Naive B cell (primary cell): ENCODE data around the gene TEX261. TPM values are rescaled to one million over a fixed set of nuclear protein-coding genes. Genes with fewer than 3 reads are reported as not detected.
"Not testable (repeated sequence)": the region's sequence is repeated elsewhere in the genome, so short reads cannot be mapped to it uniquely, and the experiment has no call there.

ENCODE experiments used
- ATAC-seq, 2 donors: fragments of 150-1000 bp; cut with Tn5 transposase; 2 replicates each; pipeline ENCODE4 v1.10.0; 2021; ENCODE audit warnings: low read depth in 2 of 2, mild to moderate bottlenecking in 2 of 2, moderate library complexity in 2 of 2
- DNase-seq: peaks from one replicate; pipeline ENCODE4 v3.0.0; 2022
- H3K27ac Mint-ChIP-seq, 6 donors: one replicate each; pipeline ENCODE4 v1.8.0; 2020 to 2022; ENCODE audit warnings: mild to moderate bottlenecking in 6 of 6, mixed read lengths in 6 of 6, moderate library complexity in 5 of 6, inconsistent platforms in 2 of 6
- H3K27me3 Mint-ChIP-seq, 3 donors: one replicate each; pipeline ENCODE4 v1.8.0; 2021 to 2022; ENCODE audit warnings: mixed read lengths in 3 of 3, mild to moderate bottlenecking in 1 of 3
- H3K36me3 Mint-ChIP-seq, 2 donors: one replicate each; pipeline ENCODE4 v1.8.0; 2020 to 2022; ENCODE audit warnings: mixed read lengths in 2 of 2, inconsistent platforms in 1 of 2, mild to moderate bottlenecking in 1 of 2
- H3K4me1 Mint-ChIP-seq, 3 donors: one replicate each; pipeline ENCODE4 v1.8.0; 2020 to 2022; ENCODE audit warnings: mixed read lengths in 3 of 3, inconsistent platforms in 1 of 3, mild to moderate bottlenecking in 1 of 3, moderate library complexity in 1 of 3
- H3K4me3 Mint-ChIP-seq, 8 donors: one replicate each; pipeline ENCODE4 v1.8.0; 2020 to 2022; ENCODE audit warnings: mild to moderate bottlenecking in 8 of 8, mixed read lengths in 8 of 8, moderate library complexity in 8 of 8, inconsistent platforms in 2 of 8
- H3K9me3 Mint-ChIP-seq, 7 donors: one replicate each; pipeline ENCODE4 v1.8.0; 2020 to 2022; ENCODE audit warnings: mixed read lengths in 7 of 7, mild to moderate bottlenecking in 5 of 7, inconsistent platforms in 2 of 7, moderate library complexity in 1 of 7
- polyA plus RNA-seq, 6 donors: library from polyadenylated mRNA; unstranded; fragments of 300-500 nt; fragmentation: Illumina TruSeq; gene quantifications; one replicate each; pipeline ENCODE4 v1.2.3, GENCODE V29; 2021; ENCODE audit warnings: low read depth in 6 of 6

The TEX261 gene
- 10 to 100 TPM; 22.5 to 39.2 (median 31.4) TPM for polyA plus RNA-seq

DNA sequence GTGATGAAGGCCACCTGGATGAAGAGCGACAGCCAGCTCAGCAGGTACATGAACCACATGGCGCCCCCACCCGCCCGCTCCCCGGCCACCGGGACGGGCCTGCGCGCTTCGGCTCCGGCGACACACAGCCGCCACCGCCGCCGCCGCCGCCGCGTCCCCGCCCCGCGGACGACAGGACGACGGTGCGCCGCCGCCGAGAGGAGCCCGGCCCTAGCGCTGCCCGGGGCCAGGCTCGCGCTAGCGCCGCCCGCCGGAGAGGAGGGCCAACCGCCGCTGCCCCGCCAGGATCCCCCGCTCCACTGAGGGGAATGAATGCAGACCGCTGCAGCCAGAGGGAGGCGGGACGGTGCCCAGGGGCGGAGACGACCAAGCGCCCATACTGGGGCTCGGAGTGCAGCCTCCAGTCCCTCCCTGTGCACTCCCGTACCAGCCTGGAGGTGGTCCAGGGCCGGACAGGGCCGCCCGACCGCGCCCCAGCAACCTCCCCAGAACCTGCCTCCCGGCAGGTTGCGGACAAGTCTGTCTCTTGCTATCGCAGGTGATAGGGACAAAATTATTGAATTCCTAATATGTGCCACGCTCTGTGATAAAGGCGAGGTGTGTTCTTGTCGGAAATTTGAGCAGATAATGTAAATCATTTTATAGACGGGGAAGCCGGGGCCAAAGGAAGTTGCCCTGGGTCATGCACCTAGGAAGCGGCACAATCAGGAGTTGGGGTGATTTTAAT, at the start of gene TEX261:
Gene TEX261 (minus strand): TSS at position 175 of the 727 bp plus-strand sequence. CDS start 116 bp downstream, at position 59.
- no peaks in the 10 kb centered on the region for H3K27me3 Mint-ChIP-seq
- no peaks in the 10 kb centered on the region for H3K9me3 Mint-ChIP-seq
- peak within 1 kb of the TSS; percentile 95 to 100 (median 98) for H3K4me3 Mint-ChIP-seq
- ATAC-seq (peak; percentile 94), DNase-seq (peak; percentile 91)
- H3K36me3 Mint-ChIP-seq = no peaks in the 10 kb centered on the region
- peaks cover 30 to 41% (median 38%) of the 10 kb centered on the region in 3 donors for H3K4me1 Mint-ChIP-seq
- peak within 1 kb of the TSS; percentile 59 to 98 (median 93) for H3K27ac Mint-ChIP-seq

DNA sequence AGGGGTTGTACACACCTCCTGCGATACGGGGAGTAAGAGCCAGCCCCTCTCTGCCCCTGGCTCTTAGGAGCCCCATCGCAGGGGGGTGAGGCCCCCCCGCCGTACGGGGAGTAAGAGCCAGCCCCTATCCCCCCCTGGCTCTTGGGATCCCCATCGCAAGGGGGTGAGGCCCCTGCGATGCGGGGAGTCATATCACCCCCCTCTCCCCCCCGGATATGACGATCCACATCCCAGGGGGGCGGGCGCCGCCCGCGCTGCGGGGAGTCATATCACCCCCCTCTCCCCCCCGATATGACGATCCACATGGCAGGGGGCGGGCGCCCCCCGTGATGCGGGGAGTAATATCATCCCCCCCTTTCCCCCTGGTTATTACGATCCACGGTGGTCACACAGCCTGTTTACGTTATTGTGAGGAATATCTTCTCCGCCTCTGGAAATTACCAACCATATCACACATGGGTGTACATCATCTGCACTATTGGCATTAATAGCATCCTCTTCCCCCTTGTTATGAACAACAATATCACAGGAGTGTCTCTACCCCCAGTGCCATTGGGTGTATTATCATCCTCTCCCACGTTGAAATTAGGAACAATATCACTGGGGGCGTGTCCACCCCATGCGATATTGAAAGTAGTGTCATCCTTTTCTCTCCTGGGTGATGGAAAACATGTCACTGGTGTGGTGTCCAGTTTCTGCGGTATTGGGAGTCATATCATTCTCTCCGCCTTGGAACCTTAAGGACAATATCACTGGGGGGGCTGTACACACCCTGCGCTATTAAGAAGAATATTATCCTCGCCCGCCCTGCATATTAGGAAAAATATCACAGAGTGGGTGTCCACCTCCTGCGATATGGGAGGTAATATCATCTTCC, 49.1 kb upstream of the TEX261 start:
- ATAC-seq = no peak
- Mint-ChIP-seq H3K27ac (no peak overlapping the region), H3K4me1 (no peaks in the 10 kb centered on the region), H3K27me3 (peaks cover 6 to 21% (median 17%) of the 10 kb centered on the region in 3 donors), H3K9me3 (no peaks in the 10 kb centered on the region), H3K4me3 (peak overlapping the region in 1 of 8 donors; percentile 30), H3K36me3 (no peaks in the 10 kb centered on the region)
- DNase-seq = no peak

DNA sequence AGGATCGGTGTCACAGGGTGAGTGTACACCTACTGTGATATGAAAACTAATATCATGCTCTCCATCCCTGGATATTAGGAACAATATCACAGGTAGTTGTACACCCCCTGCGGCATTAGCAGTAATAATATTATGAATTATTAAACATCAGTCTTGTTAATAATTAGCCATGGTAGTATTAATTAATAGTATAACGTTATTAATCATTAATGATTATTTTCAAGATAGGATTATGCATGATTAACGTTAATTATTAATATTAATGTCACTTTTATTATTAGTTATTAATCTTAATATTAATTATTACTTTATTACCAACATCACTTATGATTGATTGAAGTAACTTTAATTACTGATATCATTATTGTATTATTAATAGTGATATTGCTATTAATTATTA, 47.6 kb upstream of the TEX261 start:
- H3K36me3 Mint-ChIP-seq = no peaks in the 10 kb centered on the region
- ATAC-seq (no peak), DNase-seq (no peak)
- no peak overlapping the region for H3K27ac Mint-ChIP-seq
- H3K4me3 Mint-ChIP-seq = no peak overlapping the region
- H3K27me3 Mint-ChIP-seq = peaks cover 6 to 33% (median 28%) of the 10 kb centered on the region in 3 donors
- H3K4me1 Mint-ChIP-seq = no peaks in the 10 kb centered on the region
- H3K9me3 Mint-ChIP-seq = no peaks in the 10 kb centered on the region

DNA sequence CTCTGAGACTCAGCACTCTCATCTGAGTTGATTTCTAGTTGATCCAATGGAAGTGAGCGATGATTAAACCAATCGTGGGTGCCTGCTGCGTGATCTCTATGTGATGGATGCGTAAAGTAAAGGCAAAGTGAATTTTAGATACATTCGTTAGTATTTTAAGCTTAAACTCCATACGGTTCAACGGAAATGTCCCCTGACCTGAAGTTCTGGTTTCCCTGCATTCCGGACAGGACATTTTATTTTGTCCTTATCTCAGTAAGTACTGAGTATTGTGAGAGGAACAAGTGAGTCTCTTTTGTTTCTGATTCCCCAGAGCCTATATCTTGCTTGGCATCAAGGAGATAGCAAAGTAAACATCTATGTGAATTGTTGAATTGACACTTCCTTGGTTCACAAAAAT, 41.6 kb upstream of the TEX261 start:
- not testable (repeated sequence) for H3K9me3 Mint-ChIP-seq, H3K36me3 Mint-ChIP-seq, DNase-seq, H3K4me1 Mint-ChIP-seq, ATAC-seq, H3K4me3 Mint-ChIP-seq
- Mint-ChIP-seq H3K27ac (peak overlapping the region in 1 of 6 donors; percentile 36), H3K27me3 (peaks cover 12 to 58% (median 54%) of the 10 kb centered on the region in 3 donors)

DNA sequence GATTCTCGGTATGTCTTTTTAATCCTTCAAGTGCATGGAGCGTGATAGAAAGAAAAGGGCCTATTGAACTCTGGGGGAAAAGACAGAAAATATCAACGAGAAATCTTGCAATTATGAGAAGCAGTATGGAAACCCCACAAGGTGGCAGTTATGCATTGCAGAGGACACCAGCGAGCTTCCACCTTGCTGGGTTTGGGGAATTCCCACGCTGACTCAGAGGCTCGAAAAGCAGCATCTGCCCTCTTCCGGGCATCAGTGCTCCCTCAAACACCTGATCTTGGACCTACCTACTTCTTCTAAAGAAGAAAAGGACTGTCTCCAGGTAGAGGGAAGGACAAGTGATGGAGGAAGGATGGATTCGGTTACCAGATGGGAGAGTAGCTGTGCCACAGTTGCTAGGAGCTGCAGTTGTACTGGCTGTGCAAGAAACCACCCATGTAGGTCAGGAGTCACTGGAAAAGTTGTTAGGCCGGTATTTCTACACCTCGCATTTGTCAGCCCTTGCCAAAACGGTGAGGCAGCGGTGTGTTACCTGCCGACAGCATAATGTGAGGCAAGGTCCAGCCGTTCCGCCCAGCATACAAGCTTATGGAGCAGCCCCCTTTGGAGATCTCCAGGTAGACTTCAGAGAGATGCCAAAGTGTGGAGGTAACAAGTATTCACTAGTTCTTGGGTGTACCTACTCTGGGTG, 29.0 kb upstream of the TEX261 start:
- H3K4me3 Mint-ChIP-seq, H3K9me3 Mint-ChIP-seq, H3K4me1 Mint-ChIP-seq, ATAC-seq, H3K36me3 Mint-ChIP-seq: not testable (repeated sequence)
- Mint-ChIP-seq H3K27ac (peak overlapping the region in 2 of 6 donors; percentile 71 to 88), H3K27me3 (peaks cover 0 to 18% (median 16%) of the 10 kb centered on the region in 3 donors)
- DNase-seq = peak; percentile 35

DNA sequence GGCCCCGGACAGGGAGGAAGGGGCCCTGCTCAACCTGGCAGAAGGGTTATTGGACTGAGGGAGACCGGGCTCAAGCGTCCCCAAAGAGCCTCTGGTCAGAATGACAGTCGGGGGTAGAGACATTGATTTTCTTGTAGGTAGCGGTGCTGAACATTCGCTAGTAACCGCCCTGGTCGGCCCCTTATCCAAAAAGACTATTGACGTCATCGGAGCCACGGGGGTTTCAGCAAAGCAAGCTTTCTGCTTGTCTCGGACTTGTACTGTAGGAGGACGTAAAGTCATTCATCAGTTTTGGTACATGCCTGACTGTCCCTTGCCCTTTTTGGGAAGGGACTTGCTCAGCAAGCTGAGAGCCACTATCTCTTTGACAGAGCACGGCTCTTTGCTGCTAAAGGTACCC, 26.7 kb upstream of the TEX261 start:
- Mint-ChIP-seq H3K27ac (peak overlapping the region in 1 of 6 donors; percentile 9), H3K27me3 (peaks cover 0 to 18% (median 16%) of the 10 kb centered on the region in 3 donors)
- DNase-seq, ATAC-seq, H3K36me3 Mint-ChIP-seq, H3K4me3 Mint-ChIP-seq, H3K9me3 Mint-ChIP-seq, H3K4me1 Mint-ChIP-seq: not testable (repeated sequence)

DNA sequence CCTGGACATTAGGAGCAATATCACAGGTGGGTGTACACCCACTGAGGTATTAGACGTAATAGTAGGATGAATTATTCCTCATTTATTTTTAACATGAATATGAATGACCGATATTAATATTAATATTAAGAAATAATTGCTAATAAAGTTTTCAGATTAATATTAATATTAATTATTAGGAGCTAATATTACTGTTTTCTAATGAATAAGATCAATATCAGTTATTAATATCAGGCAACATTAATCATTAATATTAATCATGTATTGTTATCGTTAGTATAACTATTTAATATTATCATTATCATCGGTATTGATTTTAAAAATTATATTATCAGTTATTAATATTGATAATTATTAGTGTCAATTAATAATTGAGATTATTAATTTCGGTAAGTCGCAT, 25.3 kb upstream of the TEX261 start:
- not testable (repeated sequence) for H3K9me3 Mint-ChIP-seq, H3K4me1 Mint-ChIP-seq, DNase-seq, H3K27ac Mint-ChIP-seq, ATAC-seq, H3K36me3 Mint-ChIP-seq, H3K4me3 Mint-ChIP-seq
- H3K27me3 Mint-ChIP-seq = peaks cover 0 to 10% (median 9%) of the 10 kb centered on the region in 3 donors

DNA sequence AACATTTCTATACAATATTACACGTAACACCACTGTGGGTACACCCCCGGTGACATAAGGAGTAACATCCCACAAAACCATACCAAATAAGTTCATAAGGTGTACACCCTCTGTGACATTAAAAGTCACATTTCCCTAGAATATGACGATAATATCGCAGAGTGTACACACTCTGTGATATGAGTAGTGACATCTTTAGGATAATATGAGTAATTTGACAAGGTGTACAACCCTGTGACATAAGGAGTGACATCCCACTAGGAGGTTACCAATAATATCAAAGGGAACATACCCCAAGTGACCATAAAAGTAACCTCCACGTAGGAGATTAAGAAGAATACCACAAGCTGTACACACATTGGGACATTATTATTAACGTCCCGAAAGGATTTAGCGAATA, 24.0 kb upstream of the TEX261 start:
- ATAC-seq = no peak
- Mint-ChIP-seq H3K36me3 (no peaks in the 10 kb centered on the region), H3K27ac (no peak overlapping the region), H3K4me1 (peaks cover 0 to 5% (median 3%) of the 10 kb centered on the region in 3 donors), H3K4me3 (no peak overlapping the region), H3K27me3 (peaks cover 0 to 9% (median 6%) of the 10 kb centered on the region in 3 donors), H3K9me3 (no peaks in the 10 kb centered on the region)
- no peak for DNase-seq

DNA sequence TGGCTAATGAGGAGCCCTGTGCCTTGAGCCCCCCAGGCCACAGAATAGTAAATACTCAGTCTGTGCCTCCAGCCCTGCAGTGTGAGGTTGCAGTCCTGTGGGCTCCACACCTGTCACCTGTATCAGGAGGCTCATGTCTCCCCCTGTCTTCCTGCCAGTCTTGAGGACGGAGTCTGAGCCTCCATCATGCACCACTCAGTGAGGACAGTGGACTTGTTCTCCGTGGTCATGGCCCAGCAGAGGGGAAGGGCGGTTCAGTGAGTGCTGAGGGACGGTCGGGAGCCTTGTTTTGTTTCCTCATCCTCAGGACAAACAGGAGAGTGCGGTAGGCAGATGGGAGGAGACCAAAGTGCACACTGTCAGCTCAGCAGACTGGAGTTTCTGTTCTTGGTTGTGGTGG, 17.1 kb upstream of the TEX261 start:
- not testable (repeated sequence) for H3K36me3 Mint-ChIP-seq

DNA sequence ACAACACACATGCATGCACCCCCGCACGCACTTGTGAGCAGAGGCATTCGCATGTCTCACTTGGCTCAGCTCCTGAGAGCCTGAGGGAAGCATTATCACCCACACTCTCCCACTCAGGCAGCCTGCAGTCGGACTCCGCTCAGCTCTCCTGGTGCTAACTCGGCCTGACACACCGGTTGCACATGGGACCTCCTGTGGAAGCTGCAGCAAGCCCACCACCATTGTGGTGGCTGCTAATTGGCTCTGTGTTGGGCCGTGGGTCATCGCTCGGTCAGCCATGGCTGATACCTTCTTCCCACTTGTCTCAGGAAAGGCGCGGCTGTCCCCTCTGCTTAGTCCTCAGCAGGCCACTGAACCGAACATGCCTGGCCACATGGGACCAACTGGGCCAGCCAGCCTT, 13.7 kb upstream of the TEX261 start:
- H3K4me3 Mint-ChIP-seq = no peak overlapping the region
- no peaks in the 10 kb centered on the region for H3K9me3 Mint-ChIP-seq
- H3K4me1 Mint-ChIP-seq = no peaks in the 10 kb centered on the region
- DNase-seq (no peak), ATAC-seq (no peak)
- H3K27me3 Mint-ChIP-seq = peaks cover 29 to 71% (median 69%) of the 10 kb centered on the region in 3 donors
- no peaks in the 10 kb centered on the region for H3K36me3 Mint-ChIP-seq
- peak overlapping the region in 1 of 6 donors; percentile 14 for H3K27ac Mint-ChIP-seq

More for the DNA sequence above, 17.1 kb upstream of the TEX261 start:
- H3K4me1 Mint-ChIP-seq, DNase-seq, H3K9me3 Mint-ChIP-seq, ATAC-seq, H3K27ac Mint-ChIP-seq: not testable (repeated sequence)
- H3K4me3 Mint-ChIP-seq = peak overlapping the region in 1 of 8 donors; percentile 22
- H3K27me3 Mint-ChIP-seq = peaks cover 26 to 43% (median 43%) of the 10 kb centered on the region in 3 donors

DNA sequence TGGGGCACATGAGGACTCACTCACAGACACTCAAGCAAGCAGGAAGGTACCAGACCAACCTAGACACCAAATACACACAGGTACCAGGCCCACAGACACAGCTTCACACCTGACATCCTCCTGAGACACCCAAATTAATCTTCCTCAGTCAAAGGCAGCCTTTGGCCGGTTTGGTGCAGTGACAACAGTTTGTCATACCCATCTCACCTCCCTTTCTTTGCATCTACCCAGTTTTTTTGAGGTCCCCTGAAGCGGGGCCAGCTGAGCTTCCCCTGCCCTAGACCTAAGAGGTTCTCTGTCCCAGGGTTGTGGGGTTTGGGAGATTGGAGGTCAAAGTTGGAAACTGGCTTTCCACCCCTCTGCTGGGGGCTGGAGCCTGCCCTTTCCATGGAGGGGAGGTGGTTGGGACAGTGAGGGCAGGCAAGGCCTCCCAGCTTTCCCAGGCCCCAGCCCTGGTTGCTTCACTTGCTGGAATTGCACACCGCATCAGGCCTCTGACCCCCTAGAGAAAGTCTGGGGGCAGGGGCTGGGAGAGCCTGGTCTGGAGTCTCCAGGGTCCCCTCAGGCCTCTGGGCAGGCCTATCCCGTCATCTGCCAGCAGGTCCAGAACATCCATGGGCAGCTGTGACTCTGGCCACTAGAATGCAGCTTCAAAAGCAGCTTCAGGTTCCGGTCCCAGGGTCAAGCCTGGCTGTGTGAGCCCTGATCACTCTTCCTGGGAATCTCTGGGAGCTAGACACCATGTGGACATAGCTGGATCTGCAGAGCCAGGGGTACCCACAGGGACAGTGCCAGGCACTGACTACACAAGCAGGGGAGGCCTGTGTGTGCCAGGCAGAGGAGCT, 12.5 kb upstream of the TEX261 start:
- H3K27me3 Mint-ChIP-seq = peaks cover 26 to 71% (median 70%) of the 10 kb centered on the region in 3 donors
- H3K4me3 Mint-ChIP-seq = no peak overlapping the region
- ATAC-seq = no peak
- no peaks in the 10 kb centered on the region for H3K4me1 Mint-ChIP-seq
- no peaks in the 10 kb centered on the region for H3K36me3 Mint-ChIP-seq
- no peak for DNase-seq
- no peak overlapping the region for H3K27ac Mint-ChIP-seq
- no peaks in the 10 kb centered on the region for H3K9me3 Mint-ChIP-seq

DNA sequence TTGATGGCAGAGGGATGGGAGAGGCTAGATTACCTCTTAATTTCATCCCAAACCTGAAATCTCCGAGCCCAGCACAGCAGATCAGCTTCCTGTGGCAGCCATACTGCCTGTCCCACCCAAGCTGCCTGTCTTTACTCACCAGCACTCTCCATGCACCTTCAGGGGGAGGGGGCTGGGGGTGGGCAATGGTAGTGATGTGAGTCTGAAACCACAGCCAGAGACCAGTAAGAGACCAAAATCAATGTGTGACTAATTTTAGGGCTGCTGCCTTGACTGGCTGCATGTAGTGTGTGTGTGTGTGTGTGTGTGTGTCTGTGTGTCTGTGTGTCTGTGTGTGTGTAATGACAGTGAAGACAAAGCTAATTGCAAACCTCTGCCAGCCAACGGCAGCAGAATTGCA, 11.7 kb upstream of the TEX261 start:
- Mint-ChIP-seq H3K27ac (no peak overlapping the region), H3K4me1 (peaks cover 0 to 6% (median under 1%) of the 10 kb centered on the region in 3 donors), H3K4me3 (no peak overlapping the region), H3K9me3 (no peaks in the 10 kb centered on the region), H3K36me3 (no peaks in the 10 kb centered on the region), H3K27me3 (peaks cover 21 to 64% (median 62%) of the 10 kb centered on the region in 3 donors)
- DNase-seq = no peak
- no peak for ATAC-seq
